ENCODE results near the gene TRIM52.
"Not testable (repeated sequence)": the region's sequence is repeated elsewhere in the genome, so short reads cannot be mapped to it uniquely, and the experiment has no call there.

The TRIM52 gene

GRCh38 chr5:181212080-181212479 is 48.9 kb downstream of the TRIM52 start:
- DNase-seq, result no peak

GRCh38 chr5:181211208-181211607 is 49.7 kb downstream of the TRIM52 start:
- DNase-seq, result no peak

GRCh38 chr5:181210698-181211097 is 50.2 kb downstream of the TRIM52 start:
- not testable (repeated sequence) for DNase-seq

DNA sequence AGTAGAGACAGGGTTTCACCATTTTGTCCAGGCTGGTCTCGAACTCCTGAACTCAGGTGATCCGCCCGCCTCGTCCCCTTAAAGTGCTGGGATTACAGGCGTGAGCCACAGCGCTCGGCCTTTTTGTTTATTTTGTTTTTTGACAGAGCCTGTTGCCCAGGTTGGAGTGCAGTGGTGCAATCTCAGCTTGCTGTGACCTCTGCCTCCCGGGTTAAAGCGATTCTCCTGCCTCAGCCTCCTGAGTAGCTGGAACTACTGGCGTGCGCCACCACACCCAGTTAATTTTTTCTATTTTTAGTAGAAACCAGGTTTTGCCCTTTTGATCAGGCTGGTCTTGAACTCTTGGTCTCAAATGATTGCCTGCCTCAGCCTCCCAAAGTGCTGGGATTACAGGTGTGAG is 50.8 kb downstream of the TRIM52 start:
- DNase-seq, result not testable (repeated sequence)

GRCh38 chr5:181209006-181209405 is 51.9 kb downstream of the TRIM52 start:
- DNase-seq, result not testable (repeated sequence)

DNA sequence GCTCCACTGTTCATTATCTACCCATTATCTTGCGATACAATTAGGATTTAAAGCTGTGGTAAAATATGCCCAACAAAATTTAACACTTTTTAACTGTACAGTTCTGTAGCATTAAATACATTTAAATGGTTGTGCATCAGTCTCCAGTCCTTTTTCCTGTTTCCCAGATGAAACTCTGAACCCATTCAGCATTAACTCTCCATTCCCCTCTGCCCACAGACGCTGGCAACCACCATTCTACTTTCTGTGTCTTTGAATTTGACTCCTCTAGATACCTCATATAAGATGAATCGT is 53.0 kb downstream of the TRIM52 start:
- DNase-seq, result no peak

- no peak for DNase-seq
Observed at GRCh38 chr5:181207214-181207959, 53.6 kb downstream of the TRIM52 start.

DNA sequence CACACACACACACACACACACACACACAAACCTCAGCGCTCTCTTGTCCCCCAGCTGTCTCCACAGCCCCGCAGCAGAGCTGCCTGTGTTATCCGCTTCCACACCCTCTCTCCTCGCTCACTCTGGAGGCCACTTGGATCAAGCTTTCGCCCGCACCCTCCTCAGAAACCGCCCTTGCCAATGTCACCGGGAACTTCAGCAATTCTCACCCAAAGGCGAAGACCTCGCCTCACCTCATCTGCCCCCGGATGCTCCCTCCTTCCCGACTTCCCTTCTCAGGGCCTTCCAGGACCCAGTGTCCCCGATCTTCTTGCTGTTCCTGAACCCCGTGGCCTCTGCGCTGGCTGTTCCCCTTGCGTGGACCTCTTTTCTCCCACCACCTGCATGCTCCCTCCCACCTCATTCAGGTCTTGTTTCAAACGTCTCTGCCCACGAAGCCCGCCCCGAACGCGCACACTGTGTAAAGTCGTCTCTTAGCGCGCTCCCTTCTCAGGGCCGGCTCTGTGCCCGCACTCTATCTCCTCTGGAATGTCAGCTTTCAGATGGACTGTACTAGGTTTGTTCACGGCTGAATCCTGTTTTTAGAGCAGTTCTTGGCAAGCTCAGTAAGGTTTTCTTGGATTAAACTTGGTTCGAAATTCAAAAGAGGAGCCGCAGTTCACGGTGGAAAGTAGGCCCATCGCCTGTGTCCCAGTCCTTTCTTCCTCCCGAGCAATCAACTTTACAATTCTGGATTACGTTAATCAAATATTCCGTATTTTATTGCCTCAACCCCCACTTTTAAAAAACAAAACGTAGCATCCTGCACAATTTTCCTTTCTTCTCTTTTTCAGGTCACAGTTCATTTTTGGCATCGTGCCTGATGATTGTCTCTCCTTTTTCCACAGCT is 54.9 kb downstream of the TRIM52 start:
- no peak for DNase-seq
